ENCODE measurements around the gene ALDH3A1. TPM values are rescaled to one million over a fixed set of nuclear protein-coding genes. Genes with fewer than 3 reads are reported as not detected.

The ALDH3A1 gene
- total RNA-seq, 2 experiments from 2014 or later, result 0.14 TPM; not detected in 1

GRCh38 chr17:19738073-19738449, 10.0 kb downstream of the ALDH3A1 start:
- DNase-seq, result no peak
- Mint-ChIP-seq H3K4me1 (ENCODE audit: low read depth) (no peaks in the 10 kb centered on the region), H3K27ac (no peak overlapping the region), H3K9me3 (no peaks in the 10 kb centered on the region), H3K36me3 (no peaks in the 10 kb centered on the region), H3K4me3 (no peak overlapping the region), H3K27me3 (no peaks in the 10 kb centered on the region)
- POLR2A ChIA-PET, result no interaction called here
- CTCF ChIA-PET, result no interaction called here
- intact Hi-C loops (cut with micrococcal nuclease), result no loop called here

GRCh38 chr17:19737305-19738072, 10.6 kb downstream of the ALDH3A1 start:
- POLR2A ChIA-PET, result interaction anchor here (0.7 kb wide), 1 partner anchor 492 kb away, joined by 3 read pairs; no protein-coding TSS in a partner anchor
- H3K4me1 Mint-ChIP-seq (ENCODE audit: low read depth), result no peaks in the 10 kb centered on the region
- H3K9me3 Mint-ChIP-seq, result no peaks in the 10 kb centered on the region
- intact Hi-C loops (cut with micrococcal nuclease), result no loop called here
- no peak overlapping the region for H3K27ac Mint-ChIP-seq
- H3K27me3 Mint-ChIP-seq, result no peaks in the 10 kb centered on the region
- no peaks in the 10 kb centered on the region for H3K36me3 Mint-ChIP-seq
- H3K4me3 Mint-ChIP-seq, result no peak overlapping the region
- CTCF ChIA-PET, result no interaction called here
- DNase-seq, result no peak

- H3K27ac Mint-ChIP-seq, result no peak overlapping the region
- no peak overlapping the region for H3K4me3 Mint-ChIP-seq
- intact Hi-C loops (cut with micrococcal nuclease), result no loop called here
These were observed 12.0 kb downstream of the ALDH3A1 start for GRCh38 chr17:19736071-19736470.

GRCh38 chr17:19733953-19734526, 14.1 kb downstream of the ALDH3A1 start:
- H3K36me3 Mint-ChIP-seq, result no peaks in the 10 kb centered on the region
- intact Hi-C loops (cut with micrococcal nuclease), result no loop called here
- no peaks in the 10 kb centered on the region for H3K9me3 Mint-ChIP-seq
- no peak for DNase-seq
- no peak overlapping the region for H3K4me3 Mint-ChIP-seq
- ChIA-PET CTCF (interaction anchor here (0.6 to 1.2 kb wide), 2 partner anchors 11 kb away, joined by 3 read pairs; no protein-coding TSS in a partner anchor), POLR2A (no interaction called here)
- no peak overlapping the region for H3K27ac Mint-ChIP-seq
- H3K27me3 Mint-ChIP-seq, result no peaks in the 10 kb centered on the region
- no peaks in the 10 kb centered on the region for H3K4me1 Mint-ChIP-seq (ENCODE audit: low read depth)

More at GRCh38 chr17:19736071-19736470, 12.0 kb downstream of the ALDH3A1 start:
- Mint-ChIP-seq H3K9me3 (no peaks in the 10 kb centered on the region), H3K27me3 (no peaks in the 10 kb centered on the region), H3K36me3 (no peaks in the 10 kb centered on the region), H3K4me1 (ENCODE audit: low read depth) (no peaks in the 10 kb centered on the region)
- ChIA-PET CTCF (no interaction called here), POLR2A (no interaction called here)
- DNase-seq, result no peak

GRCh38 chr17:19731626-19732025, 16.5 kb downstream of the ALDH3A1 start:
- no peak overlapping the region for H3K4me3 Mint-ChIP-seq
- ChIA-PET POLR2A (no interaction called here), CTCF (interaction anchor here (1.0 to 1.3 kb wide), 2 partner anchors 13 to 31 kb away, joined by 3 to 4 read pairs; no protein-coding TSS in a partner anchor)
- no peak overlapping the region for H3K27ac Mint-ChIP-seq
- DNase-seq, result no peak
- H3K36me3 Mint-ChIP-seq, result no peaks in the 10 kb centered on the region
- intact Hi-C loops (cut with micrococcal nuclease), result no loop called here
- H3K4me1 Mint-ChIP-seq (ENCODE audit: low read depth), result peaks cover 2% of the 10 kb centered on the region
- H3K9me3 Mint-ChIP-seq, result no peaks in the 10 kb centered on the region
- H3K27me3 Mint-ChIP-seq, result no peaks in the 10 kb centered on the region

DNA sequence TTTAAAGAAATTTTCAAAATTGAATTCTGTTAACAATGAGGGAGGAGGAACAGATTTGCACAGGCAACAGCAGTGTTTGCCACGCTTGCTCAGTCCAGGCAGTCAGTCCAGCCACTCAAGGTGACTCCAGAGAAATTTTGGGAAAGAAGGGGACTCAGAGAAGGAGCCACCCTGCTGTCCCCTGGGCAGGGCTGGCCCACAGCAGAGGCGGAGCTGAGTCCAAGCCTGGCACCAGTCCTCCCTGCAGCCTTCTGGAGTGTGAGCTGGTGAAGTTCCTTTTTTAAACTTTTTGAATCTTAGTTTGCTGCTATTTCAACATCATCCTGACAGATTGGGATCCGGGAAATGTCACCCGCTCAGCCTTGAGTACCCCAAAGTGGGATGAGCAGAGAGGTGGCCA, 17.3 kb downstream of the ALDH3A1 start:
- intact Hi-C loops (cut with micrococcal nuclease), result no loop called here
- no peaks in the 10 kb centered on the region for H3K27me3 Mint-ChIP-seq
- no peak for DNase-seq
- no peaks in the 10 kb centered on the region for H3K36me3 Mint-ChIP-seq
- ChIA-PET CTCF (interaction anchor here (1.3 kb wide), 1 partner anchor 14 kb away, joined by 3 read pairs; no protein-coding TSS in a partner anchor), POLR2A (no interaction called here)
- H3K4me3 Mint-ChIP-seq, result no peak overlapping the region
- peaks cover 2% of the 10 kb centered on the region for H3K4me1 Mint-ChIP-seq (ENCODE audit: low read depth)
- no peak overlapping the region for H3K27ac Mint-ChIP-seq
- H3K9me3 Mint-ChIP-seq, result no peaks in the 10 kb centered on the region

- H3K36me3 Mint-ChIP-seq, result no peaks in the 10 kb centered on the region
- no peak overlapping the region for H3K4me3 Mint-ChIP-seq
- CTCF ChIA-PET, result no interaction called here
- H3K4me1 Mint-ChIP-seq (ENCODE audit: low read depth), result peaks cover 11% of the 10 kb centered on the region
- intact Hi-C loops (cut with micrococcal nuclease), result no loop called here
- no peaks in the 10 kb centered on the region for H3K27me3 Mint-ChIP-seq
- no peak for DNase-seq
- H3K27ac Mint-ChIP-seq, result no peak overlapping the region
- POLR2A ChIA-PET, result no interaction called here
- no peaks in the 10 kb centered on the region for H3K9me3 Mint-ChIP-seq
These were observed 18.2 kb downstream of the ALDH3A1 start for GRCh38 chr17:19729900-19730299.

DNA sequence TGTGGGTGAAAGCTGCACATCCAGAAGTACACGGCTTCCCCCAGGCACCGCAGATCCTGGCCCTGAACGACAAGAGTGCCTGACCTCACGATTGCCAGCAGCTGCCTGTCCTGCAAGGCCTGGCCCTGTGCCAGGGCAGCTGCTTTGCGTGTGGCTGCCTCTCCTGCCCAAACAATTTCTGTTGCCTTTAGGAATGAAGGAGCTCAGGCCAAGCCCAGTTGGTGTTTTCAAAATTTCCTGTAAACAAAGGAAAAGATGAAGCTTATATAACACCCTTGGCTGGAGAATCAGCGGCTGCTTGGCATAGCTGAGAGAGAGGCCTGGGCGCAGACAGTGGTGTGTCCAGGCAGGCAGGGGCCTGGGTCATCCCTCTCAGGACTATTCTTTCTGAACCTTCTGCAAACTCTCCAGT, 20.0 kb downstream of the ALDH3A1 start:
- DNase-seq, result no peak
- Mint-ChIP-seq H3K4me1 (ENCODE audit: low read depth) (peaks cover 20% of the 10 kb centered on the region), H3K36me3 (no peaks in the 10 kb centered on the region), H3K27me3 (no peaks in the 10 kb centered on the region), H3K27ac (no peak overlapping the region), H3K4me3 (no peak overlapping the region), H3K9me3 (no peaks in the 10 kb centered on the region)
- POLR2A ChIA-PET, result no interaction called here
- intact Hi-C loops (cut with micrococcal nuclease), result no loop called here
- CTCF ChIA-PET, result interaction anchor here (0.5 to 1.5 kb wide), 7 partner anchors 16 to 365 kb away, joined by 3 to 8 read pairs (median 4); partner anchors contain the start of gene B9D1

- intact Hi-C loops (cut with micrococcal nuclease), result no loop called here
- H3K27ac Mint-ChIP-seq, result no peak overlapping the region
- no peaks in the 10 kb centered on the region for H3K9me3 Mint-ChIP-seq
- CTCF ChIA-PET, result interaction anchor here (0.5 to 1.5 kb wide), 6 partner anchors 17 to 214 kb away, joined by 3 to 8 read pairs (median 4); no protein-coding TSS in a partner anchor
- no peaks in the 10 kb centered on the region for H3K36me3 Mint-ChIP-seq
- no peaks in the 10 kb centered on the region for H3K27me3 Mint-ChIP-seq
- POLR2A ChIA-PET, result no interaction called here
- H3K4me1 Mint-ChIP-seq (ENCODE audit: low read depth), result peaks cover 20% of the 10 kb centered on the region
- no peak overlapping the region for H3K4me3 Mint-ChIP-seq
- DNase-seq, result no peak
These were observed 20.5 kb downstream of the ALDH3A1 start for GRCh38 chr17:19727501-19728078.

- Mint-ChIP-seq H3K27me3 (no peaks in the 10 kb centered on the region), H3K36me3 (no peaks in the 10 kb centered on the region), H3K4me1 (ENCODE audit: low read depth) (peaks cover 20% of the 10 kb centered on the region), H3K9me3 (no peaks in the 10 kb centered on the region), H3K27ac (no peak overlapping the region), H3K4me3 (no peak overlapping the region)
- POLR2A ChIA-PET, result no interaction called here
- DNase-seq, result no peak
- CTCF ChIA-PET, result interaction anchor here (1.1 to 1.5 kb wide), 2 partner anchors 18 to 39 kb away, joined by 4 read pairs; no protein-coding TSS in a partner anchor
- intact Hi-C loops (cut with micrococcal nuclease), result no loop called here
These were observed 21.3 kb downstream of the ALDH3A1 start for GRCh38 chr17:19726631-19727376.

- DNase-seq, result no peak
- H3K9me3 Mint-ChIP-seq, result no peaks in the 10 kb centered on the region
- peak overlapping the region; percentile 54 for H3K4me3 Mint-ChIP-seq
- peaks cover 20% of the 10 kb centered on the region for H3K4me1 Mint-ChIP-seq (ENCODE audit: low read depth)
- ChIA-PET CTCF (interaction anchor here (1.0 to 1.2 kb wide), 2 partner anchors 20 to 41 kb away, joined by 3 read pairs; no protein-coding TSS in a partner anchor), POLR2A (no interaction called here)
- peak overlapping the region; percentile 29 for H3K27ac Mint-ChIP-seq
- intact Hi-C loops (cut with micrococcal nuclease), result no loop called here
- H3K27me3 Mint-ChIP-seq, result no peaks in the 10 kb centered on the region
- H3K36me3 Mint-ChIP-seq, result no peaks in the 10 kb centered on the region
These were observed 22.6 kb downstream of the ALDH3A1 start for GRCh38 chr17:19725486-19725885.

Measured in activated CD4-positive, alpha-beta memory T cell treated with anti-CD3 and anti-CD28 coated beads for 36 hours (primary cell).